HEK293 (cell line): Measurements from ENCODE around the gene LST1.

ENCODE experiments used
- BCL11B ChIP-seq: fragments of 450-650 bp; formaldehyde crosslinking; IDR thresholded peaks from 2 replicates; pipeline ENCODE4 v1.5.1; 2016; ENCODE audit warnings: low read depth, missing biosample characterization, missing genetic modification characterization
- GLI2 ChIP-seq: fragments of 450-650 bp; formaldehyde crosslinking; IDR thresholded peaks from 2 replicates; pipeline ENCODE4; 2017; ENCODE audit warnings: missing biosample characterization, missing genetic modification characterization, low read depth, borderline replicate concordance
- HOXA7 ChIP-seq: sonication (generic); formaldehyde crosslinking; IDR thresholded peaks from 2 replicates; pipeline ENCODE4 v1.8.1; 2022; ENCODE audit warnings: missing genetic modification reagents, borderline replicate concordance
- KLF8 ChIP-seq: fragments of 450-650 bp; formaldehyde crosslinking; IDR thresholded peaks from 2 replicates; pipeline ENCODE4 v1.5.1; 2016; ENCODE audit warnings: missing biosample characterization, missing genetic modification characterization
- MEIS1 ChIP-seq: sonication (generic); formaldehyde crosslinking; IDR thresholded peaks from 2 replicates; pipeline ENCODE4 v1.8.1; 2022; ENCODE audit warnings: missing genetic modification reagents, mild to moderate bottlenecking, borderline replicate concordance
- PRDM6 ChIP-seq: fragments of 450-650 bp; formaldehyde crosslinking; IDR thresholded peaks from 2 replicates; pipeline ENCODE4 v1.5.1; 2017; ENCODE audit warnings: missing biosample characterization, missing genetic modification characterization
- SP3 ChIP-seq: fragments of 450-650 bp; formaldehyde crosslinking; IDR thresholded peaks from 2 replicates; pipeline ENCODE4 v1.5.1; 2016; ENCODE audit warnings: missing biosample characterization, missing genetic modification characterization
- WT1 ChIP-seq: fragments of 450-650 bp; formaldehyde crosslinking; IDR thresholded peaks from 2 replicates; pipeline ENCODE4 v1.5.1; 2016; ENCODE audit warnings: missing biosample characterization, missing genetic modification characterization
- ZBTB10 ChIP-seq: fragments of 450-650 bp; formaldehyde crosslinking; IDR thresholded peaks from 2 replicates; pipeline ENCODE4 v1.5.1; 2016; ENCODE audit warnings: missing biosample characterization, missing genetic modification characterization
- ZBTB26 ChIP-seq: fragments of 450-650 bp; formaldehyde crosslinking; optimal IDR thresholded peaks from 2 replicates; pipeline ENCODE3; 2016; ENCODE audit warnings: missing biosample characterization, mild to moderate bottlenecking, missing genetic modification characterization
- ZBTB49 ChIP-seq: fragments of 450-650 bp; formaldehyde crosslinking; IDR thresholded peaks from 2 replicates; pipeline ENCODE4 v1.5.1; 2016; ENCODE audit warnings: missing biosample characterization, missing genetic modification characterization, low read depth
- ZEB2 ChIP-seq: fragments of 450-650 bp; formaldehyde crosslinking; IDR thresholded peaks from 2 replicates; pipeline ENCODE4 v1.5.1; 2016; ENCODE audit warnings: missing biosample characterization, missing genetic modification characterization
- ZNF132 ChIP-seq: fragments of 450-650 bp; formaldehyde crosslinking; IDR thresholded peaks from 2 replicates; pipeline ENCODE4 v1.5.1; 2017; ENCODE audit warnings: missing biosample characterization, missing genetic modification characterization, borderline replicate concordance
- ZNF138 ChIP-seq: fragments of 450-650 bp; formaldehyde crosslinking; IDR thresholded peaks from 2 replicates; pipeline ENCODE4 v1.5.1; 2016; ENCODE audit warnings: missing biosample characterization, missing genetic modification characterization, borderline replicate concordance
- ZNF140 ChIP-seq: fragments of 450-650 bp; formaldehyde crosslinking; IDR thresholded peaks from 2 replicates; pipeline ENCODE4 v1.5.1; 2016; ENCODE audit warnings: missing biosample characterization, missing genetic modification characterization
- ZNF157 ChIP-seq: fragments of 450-650 bp; formaldehyde crosslinking; IDR thresholded peaks from 2 replicates; pipeline ENCODE4 v1.5.1; 2016; ENCODE audit warnings: missing biosample characterization, missing genetic modification characterization
- ZNF23 ChIP-seq: fragments of 450-650 bp; formaldehyde crosslinking; IDR thresholded peaks from 2 replicates; pipeline ENCODE4 v1.5.1; 2016; ENCODE audit warnings: missing biosample characterization, missing genetic modification characterization, borderline replicate concordance
- ZNF274 ChIP-seq, 2 experiments: fragments of 200-500 bp in 1 of 2; fragments of 450-650 bp in 1 of 2; sonication (Bioruptor generic) in 1 of 2; formaldehyde crosslinking in 1 of 2; IDR thresholded peaks; 2 replicates each; pipeline versions ENCODE4 v1.5.1 to v1.6.1; 2014 to 2016; ENCODE audit warnings: borderline replicate concordance in 1 of 2, inconsistent platforms in 1 of 2, low read length in 1 of 2, missing biosample characterization in 1 of 2, missing genetic modification characterization in 1 of 2
- ZNF324 ChIP-seq: fragments of 450-650 bp; formaldehyde crosslinking; IDR thresholded peaks from 2 replicates; pipeline ENCODE4 v1.5.1; 2016; ENCODE audit warnings: missing biosample characterization, missing genetic modification characterization
- ZNF362 ChIP-seq: fragments of 450-650 bp; formaldehyde crosslinking; IDR thresholded peaks from 2 replicates; pipeline ENCODE4 v1.5.1; 2016; ENCODE audit warnings: missing biosample characterization, missing genetic modification characterization
- ZNF37A ChIP-seq: fragments of 450-650 bp; IDR thresholded peaks from 2 replicates; pipeline ENCODE4 v1.5.1; 2018; ENCODE audit warnings: missing biosample characterization, missing genetic modification characterization
- ZNF404 ChIP-seq: fragments of 450-650 bp; formaldehyde crosslinking; IDR thresholded peaks from 2 replicates; pipeline ENCODE4 v1.5.1; 2017; ENCODE audit warnings: missing biosample characterization, missing genetic modification characterization
- ZNF416 ChIP-seq: fragments of 450-650 bp; formaldehyde crosslinking; IDR thresholded peaks from 2 replicates; pipeline ENCODE4 v1.5.1; 2016; ENCODE audit warnings: missing biosample characterization, missing genetic modification characterization
- ZNF426 ChIP-seq: fragments of 450-650 bp; formaldehyde crosslinking; IDR thresholded peaks from 2 replicates; pipeline ENCODE4 v1.5.1; 2017; ENCODE audit warnings: missing biosample characterization, missing genetic modification characterization, mild to moderate bottlenecking, inconsistent platforms, moderate library complexity
- ZNF549 ChIP-seq: fragments of 450-650 bp; IDR thresholded peaks from 2 replicates; pipeline ENCODE4 v1.5.1; 2018; ENCODE audit warnings: missing biosample characterization, missing genetic modification characterization, mild to moderate bottlenecking, inconsistent platforms, moderate library complexity
- ZNF623 ChIP-seq: fragments of 450-650 bp; formaldehyde crosslinking; IDR thresholded peaks from 2 replicates; pipeline ENCODE4 v1.5.1; 2016; ENCODE audit warnings: missing biosample characterization, missing genetic modification characterization
- ZNF704 ChIP-seq: fragments of 450-650 bp; formaldehyde crosslinking; IDR thresholded peaks from 2 replicates; pipeline ENCODE4 v1.5.1; 2016; ENCODE audit warnings: missing biosample characterization, missing genetic modification characterization
- ZNF707 ChIP-seq: fragments of 450-650 bp; formaldehyde crosslinking; IDR thresholded peaks from 2 replicates; pipeline ENCODE4 v1.5.1; 2016; ENCODE audit warnings: missing biosample characterization, missing genetic modification characterization
- ZNF792 ChIP-seq: fragments of 450-650 bp; formaldehyde crosslinking; IDR thresholded peaks from 2 replicates; pipeline ENCODE4 v1.5.1; 2016; ENCODE audit warnings: missing biosample characterization, missing genetic modification characterization
- ZNF843 ChIP-seq: fragments of 450-650 bp; formaldehyde crosslinking; IDR thresholded peaks from 2 replicates; pipeline ENCODE4 v1.5.1; 2016; ENCODE audit warnings: missing biosample characterization, missing genetic modification characterization
- ZSCAN30 ChIP-seq: fragments of 450-650 bp; IDR thresholded peaks from 2 replicates; pipeline ENCODE4 v1.5.1; 2018; ENCODE audit warnings: missing biosample characterization, mild to moderate bottlenecking, missing genetic modification characterization, moderate library complexity

The LST1 gene

GRCh38 chr6:31580807-31581433 is 5.2 kb upstream of the LST1 start (continued):
- TF ChIP-seq ZBTB49 (tag by site-specific recombination) (no peak), ZBTB10 (tag by site-specific recombination) (peak; percentile 85), ZNF623 (no peak), ZNF843 (no peak), ZEB2 (tag by site-specific recombination) (peak; percentile 91), ZNF404 (tag by site-specific recombination) (no peak), ZNF324 (peak; percentile 52), ZNF274 (IDR thresholded peaks at IDR 0.05; ENCODE audit: low read length) (no peak), ZNF274 (tag by site-specific recombination; IDR thresholded peaks at IDR 0.05; ENCODE audit: borderline replicate concordance) (no peak), ZNF707 (tag by site-specific recombination) (no peak), ZNF132 (tag by site-specific recombination) (no peak), ZNF157 (tag by site-specific recombination) (no peak), KLF8 (tag by site-specific recombination) (no peak), ZNF426 (no peak), SP3 (tag by site-specific recombination) (peak; percentile 34), ZBTB26 (tag by site-specific recombination) (peak; percentile 78), GLI2 (no peak), ZNF23 (tag by site-specific recombination) (no peak), PRDM6 (no peak), ZNF416 (tag by site-specific recombination) (no peak), ZNF140 (tag by site-specific recombination) (no peak), ZNF792 (tag by site-specific recombination) (no peak), ZNF704 (tag by site-specific recombination) (no peak), ZNF37A (tag by site-specific recombination) (no peak), MEIS1 (CRISPR knock-in tag) (no peak), HOXA7 (CRISPR knock-in tag) (no peak), ZNF549 (tag by site-specific recombination) (no peak), ZNF138 (no peak), WT1 (no peak), BCL11B (tag by site-specific recombination) (no peak; the same call in 1 of the 2 replicates), ZSCAN30 (tag by site-specific recombination) (peak; percentile 61; the same call in 1 of the 2 replicates), ZNF362 (tag by site-specific recombination) (no peak)
